Muscle of back (tissue), 13 donors: ENCODE measurements around the gene CDC7. TPM values are rescaled to one million over a fixed set of nuclear protein-coding genes. Genes with fewer than 3 reads are reported as not detected.
"Not testable (repeated sequence)": the region's sequence is repeated elsewhere in the genome, so short reads cannot be mapped to it uniquely, and the experiment has no call there.

Experiments
- DNase-seq, 3 donors: peaks; one replicate each; pipeline versions ENCODE4 v3.0.0 to v3.0.0-alpha.2; 2013
- long read RNA-seq, 9 donors: transcript quantifications; one replicate each; lab custom pipeline, GENCODE V29; 2026
- polyA plus RNA-seq, 10 donors: library from polyadenylated mRNA; unstranded; fragments of 120-200 nt; gene quantifications; one replicate each; pipeline ENCODE4 v1.2.1, GENCODE V29; 2013; ENCODE audit not compliant: insufficient read length in 10 of 10

Gene CDC7
- 10 to 100 TPM in 5 of 10 donors, 1 to 10 TPM in 5; 5.5 to 13.2 (median 9.8) TPM for polyA plus RNA-seq
- long read RNA-seq, donor 1, partial matches to known transcripts, result 0 of 3 reads
- long read RNA-seq, donor 1, other reads (novel, unspliced or antisense), result 0 of 3 reads
- long read RNA-seq, donor 2, result 0 reads
- long read RNA-seq, donor 3, result 0 reads
- long read RNA-seq, donor 4, result 0 reads
- long read RNA-seq, donor 5, partial matches to known transcripts, result 0 of 2 reads
- long read RNA-seq, donor 5, other reads (novel, unspliced or antisense), result 0 of 2 reads
- long read RNA-seq, donor 6, result 0 reads
- long read RNA-seq, donor 7, partial matches to known transcripts, result 0 of 4 reads
- long read RNA-seq, donor 7, other reads (novel, unspliced or antisense), result 0 of 4 reads
- long read RNA-seq, donor 8, result 0 reads
- long read RNA-seq, donor 9, result 0 reads

DNA sequence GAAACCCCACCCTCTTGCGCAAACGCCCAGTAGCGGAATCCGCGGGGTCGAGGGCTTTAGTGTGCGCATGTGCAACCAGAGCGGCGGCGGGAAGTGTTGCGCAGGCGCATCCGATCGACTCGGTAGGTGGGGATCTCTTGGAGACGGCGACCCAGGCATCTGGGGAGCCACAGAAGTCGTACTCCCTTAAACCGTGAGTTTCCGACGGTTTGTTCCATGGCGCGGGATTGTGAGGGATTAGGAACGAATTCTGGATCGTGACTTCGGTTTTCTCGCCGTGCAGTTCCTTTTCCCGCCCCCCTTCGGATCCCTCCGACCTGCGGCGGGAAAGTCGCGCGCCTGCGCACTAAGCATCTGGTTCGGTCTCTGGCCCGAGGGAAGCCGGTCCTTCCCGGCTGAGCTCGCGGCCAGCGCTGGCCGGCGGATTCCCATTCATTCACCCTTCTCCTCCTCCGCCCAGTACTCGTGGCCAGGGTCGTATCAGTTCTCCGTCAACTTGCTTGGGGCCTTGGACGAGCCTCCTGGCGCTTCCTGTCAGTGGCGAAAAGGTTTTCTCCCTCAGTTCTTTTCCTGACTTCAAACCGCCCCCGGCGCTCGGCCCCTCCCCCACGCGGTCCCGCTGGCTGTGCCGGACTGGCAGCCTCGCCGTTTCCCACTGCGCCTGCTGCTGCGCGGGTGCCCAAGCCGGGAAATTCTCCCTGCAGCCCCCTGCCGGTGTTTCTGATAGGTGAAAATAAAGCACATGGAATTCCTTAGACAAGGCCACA lies at the start of gene CDC7:
Gene CDC7, plus strand, starts transcription at position 96 of the 767 bp plus-strand sequence. CDS start 866 bp downstream, outside the sequence.
- peak; percentile 92 to 99 (median 96) for DNase-seq

DNA sequence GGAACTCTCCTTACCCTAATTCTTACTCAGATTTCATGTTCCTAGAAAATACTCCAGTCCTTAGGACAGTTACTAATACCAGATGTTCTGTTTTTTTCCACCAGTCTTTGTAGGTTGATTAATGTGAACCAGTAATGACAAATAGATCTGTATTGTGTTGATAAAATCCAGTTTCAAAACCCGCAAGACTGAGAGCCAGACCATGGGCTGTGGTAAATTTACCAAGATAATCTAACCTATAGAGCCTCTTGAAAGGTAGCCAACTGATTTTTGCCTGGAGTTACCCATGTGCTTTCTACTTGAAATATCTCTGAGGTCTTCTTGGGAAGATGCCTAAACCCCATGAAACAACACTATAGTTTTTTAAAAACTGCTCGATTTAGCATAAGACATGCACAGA lies 46.5 kb upstream of the CDC7 start:
- no peak for DNase-seq

DNA sequence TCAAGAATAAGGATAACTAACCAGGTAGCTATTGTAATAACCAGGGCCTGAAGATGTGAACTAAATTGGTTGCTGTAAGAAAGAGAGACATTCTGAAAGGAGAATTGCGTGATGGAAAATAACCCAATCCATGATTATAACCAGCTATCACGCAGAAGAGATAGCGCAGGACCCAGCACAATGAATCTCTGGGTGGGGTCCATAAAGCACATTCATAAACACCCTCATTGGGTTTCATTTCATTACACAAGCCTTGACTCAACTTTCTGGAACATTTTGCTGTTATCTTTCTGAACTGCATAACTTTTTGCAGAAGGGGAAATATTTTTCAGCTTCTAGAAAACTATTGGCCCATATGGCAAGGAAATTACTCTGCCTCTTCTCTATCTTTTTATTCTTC lies 45.3 kb upstream of the CDC7 start:
- no peak for DNase-seq

DNA sequence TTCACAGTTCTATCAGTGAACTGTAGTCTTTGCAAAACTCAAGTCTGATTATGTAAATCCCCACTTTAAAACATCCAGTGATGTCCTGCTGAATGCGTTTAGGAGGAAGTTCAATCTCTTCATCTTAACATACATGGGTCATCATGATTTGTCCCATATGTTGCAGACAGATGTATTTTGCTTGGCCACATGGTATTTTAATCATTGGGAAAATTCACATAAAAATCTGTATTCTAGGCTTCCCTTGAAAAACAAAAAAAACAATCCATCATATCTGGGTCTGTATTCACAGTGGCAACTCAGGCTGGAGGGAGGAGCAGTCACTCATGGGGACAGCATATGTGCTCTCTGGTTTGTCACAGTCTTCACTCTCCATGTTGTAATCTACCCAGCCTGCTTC lies 44.8 kb upstream of the CDC7 start:
- no peak for DNase-seq

DNA sequence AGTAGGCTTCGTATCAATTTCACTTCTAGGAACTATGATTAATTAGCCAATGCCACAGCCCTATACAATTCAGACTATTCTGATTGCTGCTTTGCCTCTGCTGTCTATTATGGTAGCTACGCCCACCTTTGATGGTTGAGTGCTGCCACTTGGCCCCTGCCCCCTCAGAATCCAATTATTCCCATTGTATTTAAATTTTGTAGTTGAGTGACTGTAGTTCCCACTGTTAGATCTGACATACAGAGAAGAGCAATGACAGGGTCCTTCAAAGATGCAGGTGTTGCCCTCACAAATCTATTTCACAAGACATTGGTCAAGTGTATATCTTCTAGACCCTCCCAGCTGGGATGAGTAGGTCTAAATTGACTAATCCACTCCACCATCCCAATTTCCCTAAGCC lies 35.3 kb upstream of the CDC7 start:
- not testable (repeated sequence) for DNase-seq

DNA sequence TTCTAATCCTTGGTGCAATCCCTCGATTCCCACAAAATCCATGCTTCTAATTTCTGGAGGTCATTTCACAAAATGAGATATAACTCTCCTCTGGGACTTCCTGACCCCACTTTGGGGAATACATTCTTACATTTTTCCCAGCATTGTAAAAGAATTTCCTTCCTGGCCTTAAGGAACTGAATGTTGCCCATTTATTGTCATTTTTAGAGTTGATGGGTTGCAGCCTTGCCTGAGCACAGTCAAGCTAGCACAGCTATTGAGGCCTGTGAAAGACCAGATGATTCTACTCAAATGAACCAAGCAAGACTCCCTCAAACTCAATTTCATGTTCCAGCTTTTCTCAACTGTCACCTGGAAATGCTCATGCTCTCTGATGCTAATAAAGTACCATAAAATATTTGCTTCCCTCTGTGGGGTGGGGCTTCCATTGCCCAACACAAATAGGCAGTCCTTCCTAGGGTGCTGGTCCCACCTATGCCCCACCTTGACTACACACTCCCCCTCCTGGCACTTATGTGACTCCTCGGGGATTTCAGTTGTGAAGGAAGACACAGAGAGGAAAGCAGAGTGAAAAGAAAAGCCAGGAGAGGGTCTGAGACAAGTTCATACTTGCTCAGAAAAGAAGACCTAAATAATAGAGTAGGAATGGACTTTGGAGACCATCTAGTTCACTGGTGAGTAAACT lies 24.0 kb upstream of the CDC7 start:
- DNase-seq, result no peak

DNA sequence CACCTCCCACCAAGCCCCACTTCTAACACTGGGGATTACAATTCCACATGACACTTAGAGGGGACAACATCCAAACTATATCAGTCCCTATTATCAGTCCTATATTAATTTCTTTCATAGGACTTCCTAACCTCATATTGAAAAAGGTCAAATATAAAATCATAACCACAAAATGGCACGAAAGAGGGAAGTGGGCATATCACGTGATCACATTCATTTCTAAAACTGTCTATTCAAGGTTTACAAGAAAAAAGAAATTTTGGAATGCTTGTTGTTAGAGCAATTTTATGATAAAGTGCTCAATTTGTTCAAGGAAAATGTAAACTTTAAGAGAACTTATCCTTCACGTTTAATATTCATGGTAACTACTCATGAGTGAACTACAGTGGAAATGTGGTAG lies 13.2 kb upstream of the CDC7 start:
- no peak for DNase-seq

DNA sequence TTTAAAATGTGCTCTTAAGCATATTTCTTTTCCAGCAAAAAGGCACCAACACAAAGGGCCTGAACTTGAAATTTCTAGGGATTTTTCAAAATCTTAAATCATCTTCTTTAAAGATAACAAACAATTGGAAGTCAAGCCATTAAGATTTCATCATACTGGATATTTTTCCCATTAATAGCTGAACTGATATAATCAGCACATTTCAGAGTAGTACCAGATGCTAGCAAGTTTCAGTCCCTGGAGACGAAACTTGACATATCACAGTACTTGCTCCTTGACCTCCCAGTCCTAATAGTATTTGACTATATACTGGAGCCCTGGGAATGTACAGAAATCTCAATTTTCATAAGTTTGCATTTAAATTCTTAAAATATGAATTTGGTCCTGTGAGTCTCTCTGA lies 10.2 kb upstream of the CDC7 start:
- DNase-seq, result peak in 1 of 3 donors; percentile 32

DNA sequence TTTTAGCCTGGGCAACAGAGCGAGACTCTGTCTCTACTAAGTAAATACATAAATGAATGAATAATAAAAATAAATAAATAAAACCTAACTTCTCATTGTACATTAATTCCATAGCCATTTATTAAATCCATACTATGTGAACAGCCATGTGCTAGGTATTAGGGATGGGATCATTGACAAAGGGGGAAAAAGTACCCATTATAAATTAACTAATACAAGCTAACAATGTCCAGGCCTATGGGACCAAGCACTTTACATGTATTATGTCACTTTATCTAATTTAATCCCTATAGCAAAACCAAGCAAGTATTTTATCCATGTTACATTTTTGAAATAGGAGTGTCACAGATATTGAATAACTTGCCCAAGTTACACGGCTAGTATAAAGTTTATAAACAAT lies 2.6 kb upstream of the CDC7 start:
- DNase-seq, result no peak

DNA sequence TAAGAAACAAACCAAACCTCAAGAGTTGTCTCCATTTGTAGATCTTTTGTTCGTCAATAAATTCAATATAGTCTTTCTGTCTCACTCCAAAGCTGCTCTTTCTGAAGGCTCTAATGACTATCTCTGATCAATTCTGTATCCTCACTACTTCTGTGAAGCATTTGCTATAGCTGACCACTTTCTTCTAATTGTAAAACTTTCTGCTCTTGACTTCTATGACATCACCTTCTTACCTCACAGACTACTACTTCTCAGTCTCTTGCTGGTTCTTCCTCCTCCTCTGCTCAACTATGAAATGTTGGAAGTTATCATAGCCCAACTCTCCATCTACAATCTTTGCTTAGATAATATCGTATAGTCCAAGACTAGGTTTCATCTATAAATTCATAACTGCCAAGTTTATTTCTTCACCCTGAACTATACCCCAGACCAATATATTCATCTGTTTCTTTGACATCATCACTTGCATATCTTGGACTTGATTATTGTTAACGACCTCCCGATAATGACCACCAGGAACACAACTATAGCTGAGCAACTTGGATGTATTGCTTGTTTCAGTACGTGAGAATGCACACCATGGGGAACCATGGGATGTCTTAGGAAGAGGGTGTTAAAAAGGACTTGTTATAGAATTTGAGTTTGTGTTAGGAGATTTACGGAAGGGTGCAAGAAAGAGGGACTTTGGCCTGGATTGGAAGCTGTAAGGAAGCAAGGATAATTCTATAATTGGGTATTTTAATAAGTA lies 2.0 kb upstream of the CDC7 start:
- no peak for DNase-seq

DNA sequence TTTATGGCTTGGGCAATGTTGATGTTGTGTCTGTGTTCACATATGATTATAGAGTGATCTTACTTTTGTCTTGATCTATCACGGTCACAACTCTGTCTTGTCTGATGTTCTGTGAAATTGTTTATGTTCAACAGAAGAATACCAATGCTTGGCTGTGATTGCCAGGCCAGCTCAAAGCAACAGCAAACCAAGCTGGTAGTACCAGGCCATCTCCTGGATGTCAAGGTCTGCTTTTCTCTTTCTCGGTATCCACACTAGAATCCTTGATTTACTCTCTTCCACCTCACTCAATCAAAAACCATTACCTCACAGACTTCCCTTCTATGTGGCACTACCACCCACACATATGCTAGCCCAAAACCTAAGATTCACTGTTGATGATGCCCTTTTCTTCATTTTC lies 1.3 kb upstream of the CDC7 start:
- no peak for DNase-seq

DNA sequence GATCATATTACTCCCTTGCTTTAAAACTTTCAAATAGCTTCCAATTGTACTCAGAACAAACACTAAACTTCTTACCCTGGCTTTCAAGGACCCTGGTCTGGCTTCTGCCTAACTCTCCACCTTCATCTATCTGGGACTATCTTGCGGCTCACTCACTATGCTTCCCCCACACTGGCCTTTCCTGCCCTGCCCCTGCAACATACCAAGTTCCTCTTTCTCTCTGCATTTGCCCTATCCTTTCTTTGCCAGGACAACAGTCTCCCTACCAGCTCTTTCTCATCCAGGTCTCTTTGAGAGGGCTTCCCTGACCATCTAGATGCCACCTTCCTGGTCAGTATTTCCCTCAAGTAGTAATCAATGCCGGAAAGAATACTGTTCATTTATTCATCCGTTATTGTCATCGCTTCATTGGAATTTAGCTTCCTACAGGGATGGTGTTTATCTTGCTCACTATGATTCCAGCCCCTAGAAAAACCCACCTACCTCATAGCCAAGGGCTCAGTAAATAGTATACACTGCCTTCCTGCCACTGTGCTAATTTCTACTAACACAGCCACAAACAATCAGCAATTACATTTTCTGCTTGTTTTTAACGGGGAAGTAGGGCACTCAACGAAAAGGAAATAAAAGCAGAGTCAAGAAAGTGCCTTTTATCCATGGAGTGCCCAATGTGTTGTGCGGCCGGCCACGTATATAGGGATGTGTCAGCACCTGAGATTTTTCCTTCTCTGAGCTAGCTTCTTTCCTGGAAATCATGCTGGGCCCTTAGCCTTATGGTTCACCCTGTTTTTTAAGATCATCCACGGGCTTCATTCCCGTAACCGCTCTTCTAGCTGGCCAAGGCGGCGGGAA lies 521 bp upstream of the CDC7 start:
- DNase-seq, result no peak

DNA sequence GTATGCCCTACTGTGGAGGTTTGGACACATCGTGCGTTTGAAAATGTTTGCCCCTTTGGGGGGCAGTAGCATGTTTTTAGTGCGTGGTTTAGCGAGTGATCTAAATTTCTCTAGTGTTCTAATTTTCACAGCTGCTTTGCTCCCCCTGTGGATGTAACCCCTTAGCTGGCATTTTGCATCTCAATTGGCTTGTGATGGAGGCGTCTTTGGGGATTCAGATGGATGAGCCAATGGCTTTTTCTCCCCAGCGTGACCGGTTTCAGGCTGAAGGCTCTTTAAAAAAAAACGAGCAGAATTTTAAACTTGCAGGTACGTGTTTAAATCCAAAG lies 836 bp downstream of the CDC7 start:
- no peak for DNase-seq

DNA sequence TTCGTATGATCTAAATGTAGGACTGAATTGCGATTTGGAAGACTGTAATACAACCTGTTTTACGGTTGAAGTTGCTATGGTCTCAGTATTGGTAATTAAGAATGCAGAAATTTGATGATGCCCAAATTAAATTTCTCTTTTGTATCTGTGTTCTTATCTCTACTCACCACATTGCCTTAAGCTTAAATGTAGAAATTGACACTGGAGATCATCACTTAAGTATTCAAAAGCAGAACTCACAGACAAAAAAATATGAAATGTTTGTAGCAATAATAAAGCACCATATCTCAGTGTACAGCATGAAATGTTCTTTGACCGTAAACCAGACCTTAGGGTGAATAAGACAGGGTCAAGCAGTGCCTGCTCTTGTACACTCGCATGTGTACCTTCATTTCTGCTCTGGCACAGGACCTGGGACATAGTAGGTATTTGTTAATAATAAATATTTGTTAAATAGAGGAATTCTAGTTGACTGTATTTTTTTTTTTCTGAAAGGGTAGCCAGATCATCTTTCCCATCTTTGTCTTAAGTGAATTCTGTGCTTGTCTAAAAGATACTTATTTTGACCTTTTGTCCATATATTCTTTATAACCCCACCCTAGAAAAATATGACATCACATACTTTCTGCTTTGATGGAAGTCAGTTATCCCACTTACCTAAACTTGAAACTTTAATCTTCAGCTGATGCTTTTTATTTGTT lies 1.5 kb downstream of the CDC7 start:
- no peak for DNase-seq

DNA sequence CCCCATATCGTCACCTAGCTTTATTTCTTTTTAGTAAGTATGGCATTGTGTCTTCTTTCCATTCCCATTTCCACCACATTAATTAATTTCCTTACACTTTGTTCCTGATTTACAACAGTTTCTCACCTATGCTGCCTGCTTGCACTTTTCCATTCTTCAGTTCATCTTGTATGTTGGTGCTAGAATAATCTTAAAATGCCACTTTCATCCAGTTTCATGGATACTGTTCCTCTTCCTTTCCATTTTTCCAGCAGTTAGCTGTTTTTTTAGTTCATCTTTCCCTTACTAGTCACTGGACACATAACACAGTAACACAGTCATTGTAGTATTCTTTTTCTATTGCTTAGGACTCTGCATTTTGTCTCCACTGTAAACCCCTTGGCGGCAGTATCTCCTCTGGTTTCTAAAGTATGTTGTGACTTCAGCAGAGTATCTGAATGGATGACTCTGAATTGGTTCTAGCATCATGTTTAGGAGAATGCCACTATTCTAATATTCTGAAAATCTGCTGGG lies 2.1 kb downstream of the CDC7 start:
- DNase-seq, result no peak

DNA sequence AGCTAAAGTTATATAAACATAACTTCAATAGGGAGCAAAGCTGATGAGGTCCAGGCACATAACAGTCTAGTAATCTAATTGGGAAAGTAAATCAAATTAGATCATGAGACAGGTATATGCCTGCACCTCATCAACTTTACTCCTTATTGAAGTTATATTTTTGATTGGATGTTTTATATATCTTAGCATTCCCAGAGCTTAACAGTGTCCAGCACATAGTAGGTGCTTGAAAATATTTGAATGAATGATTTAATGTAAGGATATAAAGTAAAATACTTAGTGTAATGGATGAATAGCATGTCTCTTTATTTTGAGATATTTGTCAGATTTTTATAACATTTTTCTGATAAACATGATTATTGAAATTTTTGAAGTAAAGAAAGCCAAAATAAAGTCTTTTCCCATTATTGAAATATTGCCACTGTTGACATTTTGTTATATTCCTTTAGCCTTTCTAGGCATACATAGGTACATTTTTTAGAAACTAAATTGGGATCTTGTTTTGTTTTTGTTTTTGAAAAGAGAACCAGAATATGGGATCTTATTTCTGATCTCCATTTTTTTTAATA lies 2.8 kb downstream of the CDC7 start:
- DNase-seq, result no peak

DNA sequence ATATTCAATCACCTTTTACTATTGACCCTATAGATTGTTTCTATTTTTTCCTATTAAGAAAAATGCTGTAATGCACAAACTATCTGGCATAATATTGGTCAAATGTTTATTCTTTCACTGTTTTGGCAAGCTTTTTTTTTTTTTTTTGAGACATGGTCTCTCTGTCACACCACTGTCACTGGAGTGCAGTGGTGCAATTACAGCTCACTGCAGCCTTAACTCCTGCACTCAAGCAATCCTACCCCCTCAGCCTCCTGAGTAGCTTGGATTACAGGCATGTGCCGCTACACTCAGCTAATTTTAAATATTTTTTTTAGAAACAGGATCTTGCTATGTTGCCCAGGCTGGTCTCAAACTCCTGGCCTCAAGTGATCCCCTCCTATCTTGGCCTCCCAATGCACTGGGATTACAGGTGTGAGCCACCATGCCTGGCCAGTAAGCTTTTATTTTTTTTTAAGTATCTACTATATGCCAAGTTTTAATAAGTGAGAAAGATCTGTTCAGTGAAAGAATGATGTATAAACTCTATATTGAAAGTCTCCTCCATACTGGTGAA lies 3.4 kb downstream of the CDC7 start:
- no peak for DNase-seq

DNA sequence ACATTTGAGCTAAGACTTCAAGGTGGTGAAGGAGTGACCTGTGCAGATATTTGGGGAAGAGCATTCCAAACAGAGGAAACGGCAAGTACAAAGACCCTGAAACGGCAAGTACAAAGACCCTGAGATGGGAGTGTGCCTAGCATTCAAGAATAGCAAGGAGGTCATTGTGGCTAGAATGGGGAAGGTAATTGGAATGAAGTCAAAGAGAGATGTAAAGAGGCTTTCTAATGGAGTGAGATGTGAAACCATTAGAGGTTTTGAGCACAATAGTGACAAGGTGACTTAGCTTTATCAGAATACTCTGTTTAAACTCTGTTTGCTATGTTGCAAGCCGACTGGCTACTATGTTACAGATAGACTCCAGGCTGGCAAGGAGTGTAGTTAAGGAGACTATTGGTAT lies 4.4 kb downstream of the CDC7 start:
- no peak for DNase-seq

DNA sequence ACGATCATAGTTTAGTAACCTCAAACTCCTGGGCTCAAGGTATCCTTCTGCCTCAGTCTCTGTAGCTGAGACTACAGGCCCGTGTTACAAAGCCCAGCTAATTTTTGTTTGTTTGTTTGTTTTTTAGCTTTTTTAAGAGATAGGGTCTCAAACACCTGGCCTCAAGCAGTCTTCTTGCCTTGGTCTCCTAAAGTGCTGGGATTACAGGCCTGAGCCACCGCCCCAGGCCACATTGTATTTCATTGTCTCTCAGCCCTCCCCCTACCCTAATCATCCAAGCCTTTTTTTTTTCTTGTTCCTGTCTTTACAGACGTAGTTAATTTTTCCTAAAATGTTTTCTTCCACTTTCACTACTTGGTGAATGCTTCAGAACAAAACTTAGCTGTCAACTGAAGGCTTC lies 5.4 kb downstream of the CDC7 start:
- no peak for DNase-seq

DNA sequence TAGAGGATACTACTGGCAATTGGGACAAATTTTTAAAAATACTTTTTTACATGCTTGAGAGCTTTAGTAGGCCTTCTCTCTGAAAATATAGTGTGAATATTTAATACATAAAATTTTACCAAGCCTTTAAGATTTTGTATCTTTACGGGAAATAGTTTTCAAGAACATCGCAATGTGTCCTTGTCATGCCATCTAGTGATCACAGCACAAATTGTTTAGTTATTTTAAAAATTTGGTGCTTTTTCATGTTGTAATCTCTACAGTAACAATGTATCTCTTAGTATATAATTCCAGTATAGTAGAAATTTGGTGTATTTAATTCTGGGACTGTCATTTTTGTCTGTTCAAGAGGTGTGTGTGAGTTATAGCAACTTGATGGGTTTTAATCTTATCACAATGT lies 6.7 kb downstream of the CDC7 start:
- no peak for DNase-seq
